ENCODE measurements around the gene WDTC1. TPM values are rescaled to one million over a fixed set of nuclear protein-coding genes. Genes with fewer than 3 reads are reported as not detected.

Gene WDTC1
- total and polyA plus RNA-seq, 2 of the 8 experiments (the other 6 are each of a cell fraction or from before 2014, with no cell fraction given) = 7.5 to 18.7 TPM

DNA sequence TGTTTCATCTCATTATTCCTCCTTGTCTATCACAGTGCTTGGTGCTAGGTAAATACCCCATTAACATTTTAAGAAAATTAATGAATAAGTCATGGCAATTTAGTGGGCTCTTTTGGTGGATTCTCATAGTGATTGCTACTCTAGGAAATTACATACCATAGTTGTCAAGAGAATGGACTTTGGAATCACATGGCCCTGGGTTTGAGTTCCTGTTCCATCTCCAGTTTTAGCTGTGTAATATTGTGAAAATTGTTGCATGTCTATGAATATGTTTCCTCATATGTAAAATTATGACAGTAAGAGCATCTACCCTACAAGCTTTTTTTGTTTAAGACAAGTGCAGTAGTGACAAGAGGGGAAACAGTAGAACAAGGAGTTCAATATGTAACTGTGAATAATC, 20.7 kb downstream of the WDTC1 start:
- no peak overlapping the region for H2BK20ac ChIP-seq (ENCODE audit: low read length)
- no peak overlapping the region for H3K4me2 ChIP-seq (ENCODE audit: insufficient read depth in 1 of 2, low read depth in 2 of 2, low read length in 2 of 2)
- no peak overlapping the region for H3K9ac ChIP-seq (replicated peaks in 1 of 4; ENCODE audit: extremely low read depth in 1 of 4, low read depth in 3 of 4, low read length in 3 of 4)
- H2BK15ac ChIP-seq (ENCODE audit: low read length) = no peak overlapping the region
- ChIA-PET POLR2A (ENCODE audit: partially characterized antibody) (no interaction called here), CTCF (ENCODE audit: partially characterized antibody) (interaction anchor here (0.7 to 1.3 kb wide), 4 partner anchors 42 to 146 kb away, joined by 3 to 6 read pairs (median 3); no protein-coding TSS in a partner anchor)
- H4K5ac ChIP-seq (ENCODE audit: insufficient read length, low read depth, low read length) = no peak overlapping the region
- H3K56ac ChIP-seq (replicated peaks; ENCODE audit: insufficient read length, low read depth, low read length) = no peak overlapping the region
- TF ChIP-seq POU5F1 (IDR thresholded peaks at IDR 0.05; ENCODE audit: low read depth, low read length) (no peak), CHD2 (IDR thresholded peaks at IDR 0.05; ENCODE audit: low read length) (no peak), CREB1 (IDR thresholded peaks at IDR 0.05) (no peak), BRCA1 (IDR thresholded peaks at IDR 0.05; ENCODE audit: low read depth, low read length) (no peak), RXRA (IDR thresholded peaks at IDR 0.05; ENCODE audit: insufficient read depth, low read depth, low read length) (no peak)
- no peaks in the 10 kb centered on the region for H3K79me2 ChIP-seq (ENCODE audit: control insufficient read depth in 1 of 2, insufficient read depth in 2 of 2, low read length in 2 of 2)
- H2BK120ac ChIP-seq (replicated peaks; ENCODE audit: low read depth, low read length) = no peak overlapping the region
- DNase-seq (ENCODE audit: low read depth in 1 of 2, low spot score in 2 of 2) (no peak), FAIRE-seq (no peak)
- no peaks in the 10 kb centered on the region for H3K79me1 ChIP-seq (ENCODE audit: low read depth, low read length)
- H3K23ac ChIP-seq (ENCODE audit: insufficient read length) = no peak overlapping the region
- H3K4me3 ChIP-seq (ENCODE audit: extremely low read depth in 1 of 4, insufficient read depth in 2 of 4, low read depth in 3 of 4, low read length in 4 of 4) = no peak overlapping the region
- no peak overlapping the region for H3K18ac ChIP-seq (ENCODE audit: extremely low read depth, low read length)
- no peaks in the 10 kb centered on the region for H3K36me3 ChIP-seq (ENCODE audit: control insufficient read depth in 2 of 4, insufficient read depth in 4 of 4, low read length in 3 of 4)
- H4K8ac ChIP-seq (ENCODE audit: extremely low read depth, insufficient read depth, low read length) = no peak overlapping the region
- H3K14ac ChIP-seq (ENCODE audit: insufficient read length) = no peak overlapping the region
- no peak overlapping the region for H2AK5ac ChIP-seq (ENCODE audit: low read depth, low read length)
- no peaks in the 10 kb centered on the region for H3K27me3 ChIP-seq (replicated peaks in 1 of 4; ENCODE audit: control insufficient read depth in 3 of 4, extremely low read depth in 1 of 4, insufficient read depth in 3 of 4, low read length in 3 of 4)
- H2BK12ac ChIP-seq (ENCODE audit: low read depth, low read length) = no peak overlapping the region
- H3K4me1 ChIP-seq (replicated peaks in 1 of 4; ENCODE audit: control insufficient read depth in 3 of 4, insufficient read depth in 4 of 4, low read length in 3 of 4) = no peaks in the 10 kb centered on the region
- H3K27ac ChIP-seq (ENCODE audit: low read depth, low read length) = no peak overlapping the region
- no peaks in the 10 kb centered on the region for H3K23me2 ChIP-seq (ENCODE audit: low read depth, low read length)
- H2BK5ac ChIP-seq (ENCODE audit: low read depth, low read length) = no peak overlapping the region
- no peak overlapping the region for H3K4ac ChIP-seq (replicated peaks; ENCODE audit: insufficient read length, low read depth, low read length)
- H4K20me1 ChIP-seq (replicated peaks in 1 of 2; ENCODE audit: control insufficient read depth in 1 of 2, insufficient read depth in 2 of 2, low read length in 2 of 2) = no peaks in the 10 kb centered on the region
- no peak overlapping the region for H2AFZ ChIP-seq (ENCODE audit: low read length)
- H4K91ac ChIP-seq (replicated peaks; ENCODE audit: insufficient read length, low read length) = no peak overlapping the region
- no peaks in the 10 kb centered on the region for H3K9me3 ChIP-seq (ENCODE audit: insufficient read depth in 2 of 2, low read depth in 1 of 2, low read length in 1 of 2)
